ENCODE measurements around the gene CIRBP.
A peak's percentile ranks its signal among the peaks of the same experiment; 100 is the strongest.

Gene CIRBP

GRCh38 chr19:1254530-1255185 lies 14.5 kb upstream of the CIRBP start:
- Histone ChIP-seq H3K27me3 (no peaks in the 10 kb centered on the region), H3K27ac (peak overlapping the region; percentile 73), H3K9ac (0 out of 2 replicates have a peak overlapping the region, but pooled peaks have one; percentile 69), H3K36me3 (peaks cover 66% of the 10 kb centered on the region), H3K9me3 (no peaks in the 10 kb centered on the region), H4K20me1 (peaks cover 90% of the 10 kb centered on the region), H3K4me2 (peak overlapping the region; percentile 100), H3K4me1 (peaks cover 64% of the 10 kb centered on the region), H3K4me3 (peak overlapping the region; percentile 99; the same call in 1 of the 2 replicates)
- no peak for TF ChIP-seq Cebpa-rat (IDR thresholded peaks at IDR 0.05)

- Histone ChIP-seq H3K9ac (peak overlapping the region; percentile 69), H3K27me3 (no peaks in the 10 kb centered on the region), H3K4me2 (peak overlapping the region; percentile 100), H3K27ac (peak overlapping the region; percentile 73), H3K9me3 (no peaks in the 10 kb centered on the region), H4K20me1 (peaks cover 90% of the 10 kb centered on the region), H3K4me3 (peak overlapping the region; percentile 55), H3K36me3 (peaks cover 58% of the 10 kb centered on the region), H3K4me1 (peaks cover 72% of the 10 kb centered on the region)
- TF ChIP-seq Cebpa-rat (IDR thresholded peaks at IDR 0.05), result no peak
Observed at GRCh38 chr19:1255186-1256161, 13.7 kb upstream of the CIRBP start.

- Histone ChIP-seq H3K36me3 (peaks cover 51% of the 10 kb centered on the region), H4K20me1 (peaks cover 82% of the 10 kb centered on the region), H3K4me1 (peaks cover 81% of the 10 kb centered on the region)
Observed at GRCh38 chr19:1256646-1257474, 12.3 kb upstream of the CIRBP start.

GRCh38 chr19:1257475-1258162 lies 11.5 kb upstream of the CIRBP start:
- H4K20me1 ChIP-seq, result peaks cover 76% of the 10 kb centered on the region
- peaks cover 50% of the 10 kb centered on the region for H3K36me3 ChIP-seq
- peak overlapping the region; percentile 64 for H3K27ac ChIP-seq
- H3K27me3 ChIP-seq, result no peaks in the 10 kb centered on the region
- H3K4me1 ChIP-seq, result peaks cover 89% of the 10 kb centered on the region
- no peak for TF ChIP-seq Cebpa-rat (IDR thresholded peaks at IDR 0.05)
- H3K4me3 ChIP-seq, result peak overlapping the region; percentile 76
- peak overlapping the region; percentile 100 for H3K4me2 ChIP-seq
- peak overlapping the region; percentile 66 for H3K9ac ChIP-seq
- no peaks in the 10 kb centered on the region for H3K9me3 ChIP-seq

More at GRCh38 chr19:1256646-1257474, 12.3 kb upstream of the CIRBP start:
- H3K9me3 ChIP-seq, result no peaks in the 10 kb centered on the region
- TF ChIP-seq Cebpa-rat (IDR thresholded peaks at IDR 0.05), result no peak
- peak overlapping the region; percentile 100 for H3K4me2 ChIP-seq
- peak overlapping the region; percentile 76 for H3K4me3 ChIP-seq
- no peaks in the 10 kb centered on the region for H3K27me3 ChIP-seq
- H3K9ac ChIP-seq, result peak overlapping the region; percentile 66
- peak overlapping the region; percentile 39 for H3K27ac ChIP-seq

GRCh38 chr19:1258163-1258492 lies 11.0 kb upstream of the CIRBP start:
- Histone ChIP-seq H3K4me1 (peaks cover 94% of the 10 kb centered on the region), H3K4me3 (peak overlapping the region; percentile 76), H3K4me2 (peak overlapping the region; percentile 100), H3K36me3 (peaks cover 50% of the 10 kb centered on the region), H3K9me3 (no peaks in the 10 kb centered on the region), H4K20me1 (peaks cover 76% of the 10 kb centered on the region), H3K27ac (peak overlapping the region; percentile 64), H3K27me3 (no peaks in the 10 kb centered on the region), H3K9ac (peak overlapping the region; percentile 66; the same call in 1 of the 2 replicates)
- TF ChIP-seq Cebpa-rat (IDR thresholded peaks at IDR 0.05), result no peak

- no peak for TF ChIP-seq Cebpa-rat (IDR thresholded peaks at IDR 0.05)
- Histone ChIP-seq H3K4me3 (peak overlapping the region; percentile 76), H4K20me1 (peaks cover 76% of the 10 kb centered on the region), H3K27ac (peak overlapping the region; percentile 71; the same call in 1 of the 2 replicates), H3K27me3 (no peaks in the 10 kb centered on the region), H3K9me3 (no peaks in the 10 kb centered on the region), H3K9ac (no peak overlapping the region; the same call in 1 of the 2 replicates), H3K36me3 (peaks cover 46% of the 10 kb centered on the region), H3K4me2 (peak overlapping the region; percentile 100), H3K4me1 (peaks cover 96% of the 10 kb centered on the region)
Observed at GRCh38 chr19:1258707-1259205, 10.4 kb upstream of the CIRBP start.

GRCh38 chr19:1259206-1259875 lies 9.8 kb upstream of the CIRBP start:
- H3K4me1 ChIP-seq, result peaks cover 96% of the 10 kb centered on the region
- H3K27me3 ChIP-seq, result no peaks in the 10 kb centered on the region
- peak overlapping the region; percentile 76 for H3K4me3 ChIP-seq
- TF ChIP-seq Cebpa-rat (IDR thresholded peaks at IDR 0.05), result no peak
- peak overlapping the region; percentile 71 for H3K27ac ChIP-seq
- peaks cover 76% of the 10 kb centered on the region for H4K20me1 ChIP-seq
- H3K9ac ChIP-seq, result peak overlapping the region; percentile 63; the same call in 1 of the 2 replicates
- H3K36me3 ChIP-seq, result peaks cover 40% of the 10 kb centered on the region
- H3K9me3 ChIP-seq, result no peaks in the 10 kb centered on the region
- H3K4me2 ChIP-seq, result peak overlapping the region; percentile 100
